Thymus (tissue), 11 donors: ENCODE measurements around the gene JMJD8. TPM values are rescaled to one million over a fixed set of nuclear protein-coding genes. Genes with fewer than 3 reads are reported as not detected.

Experiments
- DNase-seq, 9 donors: peaks; one replicate each; pipeline ENCODE4 v3.0.0-alpha.2; 2013; ENCODE audit warnings: low spot score in 9 of 9, low read depth in 6 of 9, missing footprints in 1 of 9
- H3K27ac ChIP-seq, 2 donors: one replicate each; pipeline ENCODE4 v1.5.1; 2013; ENCODE audit warnings: control low read depth in 1 of 2, low read depth in 1 of 2, low read length in 1 of 2, mild to moderate bottlenecking in 1 of 2, moderate library complexity in 1 of 2
- H3K27me3 ChIP-seq, 2 donors: one replicate each; pipeline ENCODE4 v1.5.1; 2013; ENCODE audit warnings: low read length in 1 of 2; ENCODE audit not compliant: control insufficient read depth in 2 of 2, insufficient read depth in 1 of 2
- H3K36me3 ChIP-seq, 2 donors: one replicate each; pipeline ENCODE4 v1.5.1; 2013; ENCODE audit warnings: low read length in 1 of 2, mild to moderate bottlenecking in 1 of 2, moderate library complexity in 1 of 2; ENCODE audit not compliant: control insufficient read depth in 2 of 2, insufficient read depth in 2 of 2
- H3K4me1 ChIP-seq, 2 donors: one replicate each; pipeline ENCODE4 v1.5.1; 2013; ENCODE audit warnings: low read length in 2 of 2; ENCODE audit not compliant: control insufficient read depth in 2 of 2, insufficient read depth in 2 of 2
- H3K4me3 ChIP-seq, 2 donors: one replicate each; pipeline ENCODE4 v1.5.1; 2013; ENCODE audit warnings: low read length in 2 of 2, control low read depth in 1 of 2, mild to moderate bottlenecking in 1 of 2
- H3K9me3 ChIP-seq, 2 donors: one replicate each; pipeline ENCODE4 v1.5.1; 2013; ENCODE audit warnings: low read length in 1 of 2, mild to moderate bottlenecking in 1 of 2; ENCODE audit not compliant: control insufficient read depth in 2 of 2, insufficient read depth in 1 of 2
- WGBS: extraction: QIAGEN DNeasy Blood & Tissue Kit; methylation state at CpG from one replicate; pipeline ENCODE4 v1.1.7; 2013; 5-methylcytosine and 5-hydroxymethylcytosine counted together
- polyA plus RNA-seq: library from polyadenylated mRNA; stranded (reverse); fragments of 200-250 nt; gene quantifications from one replicate; pipeline ENCODE4 v1.2.3, GENCODE V29; 2013
- total RNA-seq: library from RNA; stranded (reverse); fragments of 120-200 nt; gene quantifications from one replicate; pipeline ENCODE4 v1.2.4, GENCODE V29; 2013
- donor health status: healthy.

Gene JMJD8
- total and polyA plus RNA-seq, 2 donors, result 23.4 to 31.2 TPM

- 8% methylated on average over 49 of the region's 49 CpGs for WGBS
- no peak for DNase-seq
These were observed 22.3 kb upstream of the JMJD8 start for GRCh38 chr16:706189-707061.

GRCh38 chr16:705431-706188, 21.5 kb upstream of the JMJD8 start, which contains the start of gene FBXL16:
Gene FBXL16 (minus strand): TSS chr16:705801. CDS start chr16:697405, 8,396 bp downstream.
- no peak for DNase-seq
- Histone ChIP-seq H3K4me1 (peaks cover 1 to 6% of the 10 kb centered on the region in 2 donors), H3K4me3 (peak within 1 kb of the TSS in 1 of 2 donors; percentile 38), H3K27ac (no peak within 1 kb of the TSS), H3K27me3 (peaks cover 70 to 95% of the 10 kb centered on the region in 2 donors), H3K9me3 (peaks cover 1 to 4% of the 10 kb centered on the region in 2 donors), H3K36me3 (no peaks in the 10 kb centered on the region)
- WGBS, result 2% methylated on average over 115 of the region's 115 CpGs

More at GRCh38 chr16:706189-707061, 22.3 kb upstream of the JMJD8 start:
- Histone ChIP-seq H3K36me3 (no peaks in the 10 kb centered on the region), H3K4me3 (peak overlapping the region in 1 of 2 donors; percentile 38), H3K4me1 (peaks cover 0 to 6% of the 10 kb centered on the region in 2 donors), H3K27me3 (peaks cover 62 to 95% of the 10 kb centered on the region in 2 donors), H3K9me3 (peaks cover 0 to 1% of the 10 kb centered on the region in 2 donors), H3K27ac (no peak overlapping the region)

- H3K4me1 ChIP-seq, result peaks cover 4 to 6% of the 10 kb centered on the region in 2 donors
- H3K27me3 ChIP-seq, result peaks cover 75 to 95% of the 10 kb centered on the region in 2 donors
- no peak overlapping the region for H3K27ac ChIP-seq
- no peak for DNase-seq
- no peak overlapping the region for H3K4me3 ChIP-seq
- H3K9me3 ChIP-seq, result peaks cover 1 to 4% of the 10 kb centered on the region in 2 donors
- WGBS, result 19% methylated on average over 50 of the region's 50 CpGs
- no peaks in the 10 kb centered on the region for H3K36me3 ChIP-seq
These were observed 20.6 kb upstream of the JMJD8 start for GRCh38 chr16:704552-705380.

- no peak overlapping the region for H3K27ac ChIP-seq
- peaks cover 4 to 6% of the 10 kb centered on the region in 2 donors for H3K4me1 ChIP-seq
- no peak for DNase-seq
- peaks cover 1 to 4% of the 10 kb centered on the region in 2 donors for H3K9me3 ChIP-seq
- 85% methylated on average over 7 of the region's 7 CpGs for whole genome bisulfite sequencing
- no peaks in the 10 kb centered on the region for H3K36me3 ChIP-seq
- peaks cover 76 to 95% of the 10 kb centered on the region in 2 donors for H3K27me3 ChIP-seq
- H3K4me3 ChIP-seq, result no peak overlapping the region
These were observed 19.9 kb upstream of the JMJD8 start for GRCh38 chr16:704047-704446.

- Histone ChIP-seq H3K4me1 (peaks cover 4 to 6% of the 10 kb centered on the region in 2 donors), H3K4me3 (no peak overlapping the region), H3K36me3 (no peaks in the 10 kb centered on the region), H3K27ac (no peak overlapping the region), H3K27me3 (peaks cover 76 to 93% of the 10 kb centered on the region in 2 donors), H3K9me3 (peaks cover 1 to 4% of the 10 kb centered on the region in 2 donors)
- DNase-seq, result no peak
- WGBS, result 85% methylated on average over 12 of the region's 12 CpGs
These were observed 19.3 kb upstream of the JMJD8 start for GRCh38 chr16:703406-703805.

GRCh38 chr16:702341-702740, 18.2 kb upstream of the JMJD8 start:
- no peak for DNase-seq
- Histone ChIP-seq H3K9me3 (peaks cover 1 to 4% of the 10 kb centered on the region in 2 donors), H3K4me1 (peaks cover 4 to 6% of the 10 kb centered on the region in 2 donors), H3K27me3 (peaks cover 75 to 93% of the 10 kb centered on the region in 2 donors), H3K27ac (no peak overlapping the region), H3K4me3 (no peak overlapping the region), H3K36me3 (no peaks in the 10 kb centered on the region)
- WGBS, result 87% methylated on average over 19 of the region's 19 CpGs

- WGBS, result 9% methylated on average over 76 of the region's 76 CpGs
- no peaks in the 10 kb centered on the region for H3K36me3 ChIP-seq
- peaks cover 73 to 92% of the 10 kb centered on the region in 2 donors for H3K27me3 ChIP-seq
- peaks cover 1 to 4% of the 10 kb centered on the region in 2 donors for H3K9me3 ChIP-seq
- peaks cover 2 to 9% of the 10 kb centered on the region in 2 donors for H3K4me1 ChIP-seq
- H3K27ac ChIP-seq, result no peak overlapping the region
- no peak overlapping the region for H3K4me3 ChIP-seq
- DNase-seq, result peak in 2 of 9 donors; percentile 64 to 68
These were observed 16.8 kb upstream of the JMJD8 start for GRCh38 chr16:700684-701584.
